T-helper 1 cell treated with Interleukin-12 subunit alpha and Interleukin-12 subunit beta and Interleukin-4 antibody, amounts not matched to agents 30 μg/mL and 1 μg/mL, for 36 hours (primary cell): ENCODE data around the gene NCBP2L.

Experiments used
- H3K27ac Mint-ChIP-seq: one replicate; pipeline ENCODE4 v1.8.0; 2021; ENCODE audit warnings: mild to moderate bottlenecking, mixed read lengths
- H3K27me3 Mint-ChIP-seq: one replicate; pipeline ENCODE4 v1.8.0; 2021; ENCODE audit warnings: low read depth, mixed read lengths
- H3K36me3 Mint-ChIP-seq: one replicate; pipeline ENCODE4 v1.8.0; 2021; ENCODE audit warnings: low read depth, mixed read lengths
- H3K4me1 Mint-ChIP-seq: one replicate; pipeline ENCODE4 v1.8.0; 2021; ENCODE audit warnings: low read depth, mixed read lengths
- H3K4me3 Mint-ChIP-seq: one replicate; pipeline ENCODE4 v1.8.0; 2021; ENCODE audit warnings: mild to moderate bottlenecking, moderate library complexity, mixed read lengths
- H3K9me3 Mint-ChIP-seq: one replicate; pipeline ENCODE4 v1.8.0; 2021; ENCODE audit warnings: mixed read lengths

The NCBP2L gene

DNA sequence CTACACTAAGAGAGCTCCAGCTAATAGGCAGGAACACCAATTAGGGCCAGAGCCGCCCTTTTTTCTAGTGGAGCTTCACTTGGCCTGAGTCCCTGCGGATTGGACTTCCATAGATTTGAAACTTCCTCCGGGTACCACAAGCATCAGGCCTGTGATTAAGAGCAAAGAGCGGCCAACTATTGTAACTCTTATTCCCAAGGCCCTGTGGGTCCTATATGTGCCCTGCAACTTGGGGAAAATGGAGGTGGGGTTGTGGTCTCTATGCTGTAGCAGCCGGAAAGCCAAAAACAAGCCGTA is at the start of gene NCBP2L:
NCBP2L (plus strand) TSS at position 198 of the 297 bp plus-strand sequence. CDS start 16,488 bp downstream, outside the sequence.
- Mint-ChIP-seq H3K4me3 (peak within 1 kb of the TSS; percentile 83), H3K9me3 (no peaks in the 10 kb centered on the region), H3K27ac (peak within 1 kb of the TSS; percentile 44), H3K27me3 (peaks cover 16% of the 10 kb centered on the region), H3K36me3 (no peaks in the 10 kb centered on the region), H3K4me1 (peaks cover 12% of the 10 kb centered on the region)

DNA sequence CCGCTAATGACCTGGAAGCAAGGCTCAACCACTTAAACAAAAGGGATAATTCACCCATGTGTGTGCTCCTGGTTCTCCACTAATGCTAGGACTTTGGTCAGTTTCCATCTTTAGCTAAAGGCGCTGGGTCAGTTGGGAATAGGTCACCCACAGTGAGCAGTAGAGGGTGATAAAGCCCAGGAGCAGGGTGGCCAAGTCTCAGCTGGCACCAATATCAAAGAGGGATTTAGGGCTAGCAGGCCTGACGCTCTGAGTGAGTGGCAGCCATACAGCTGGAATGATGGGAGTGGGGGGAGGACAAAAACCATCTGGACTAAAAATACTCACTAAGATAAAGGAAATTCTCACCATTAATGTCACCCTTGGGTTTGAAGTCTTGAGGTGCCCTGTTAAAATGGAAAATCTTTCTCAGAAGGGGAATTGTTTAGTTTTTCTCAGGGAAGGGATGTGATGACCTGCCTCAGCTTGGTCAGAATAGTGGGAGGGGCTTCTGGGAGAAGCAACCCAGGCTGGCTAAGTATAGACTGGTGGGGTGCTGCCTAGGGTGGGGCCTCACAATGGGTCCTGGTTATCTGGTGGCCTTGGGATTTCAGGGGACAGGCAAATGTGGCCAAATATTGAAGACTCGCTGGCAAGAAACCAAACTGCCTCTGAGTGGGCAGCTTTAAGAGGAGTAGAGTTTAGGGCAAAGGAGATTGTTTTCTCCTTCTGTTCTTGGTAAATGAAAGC is 49.0 kb upstream of the NCBP2L start:
- Mint-ChIP-seq H3K4me3 (no peak overlapping the region), H3K9me3 (no peaks in the 10 kb centered on the region), H3K27ac (no peak overlapping the region), H3K36me3 (no peaks in the 10 kb centered on the region), H3K4me1 (no peaks in the 10 kb centered on the region), H3K27me3 (no peaks in the 10 kb centered on the region)

DNA sequence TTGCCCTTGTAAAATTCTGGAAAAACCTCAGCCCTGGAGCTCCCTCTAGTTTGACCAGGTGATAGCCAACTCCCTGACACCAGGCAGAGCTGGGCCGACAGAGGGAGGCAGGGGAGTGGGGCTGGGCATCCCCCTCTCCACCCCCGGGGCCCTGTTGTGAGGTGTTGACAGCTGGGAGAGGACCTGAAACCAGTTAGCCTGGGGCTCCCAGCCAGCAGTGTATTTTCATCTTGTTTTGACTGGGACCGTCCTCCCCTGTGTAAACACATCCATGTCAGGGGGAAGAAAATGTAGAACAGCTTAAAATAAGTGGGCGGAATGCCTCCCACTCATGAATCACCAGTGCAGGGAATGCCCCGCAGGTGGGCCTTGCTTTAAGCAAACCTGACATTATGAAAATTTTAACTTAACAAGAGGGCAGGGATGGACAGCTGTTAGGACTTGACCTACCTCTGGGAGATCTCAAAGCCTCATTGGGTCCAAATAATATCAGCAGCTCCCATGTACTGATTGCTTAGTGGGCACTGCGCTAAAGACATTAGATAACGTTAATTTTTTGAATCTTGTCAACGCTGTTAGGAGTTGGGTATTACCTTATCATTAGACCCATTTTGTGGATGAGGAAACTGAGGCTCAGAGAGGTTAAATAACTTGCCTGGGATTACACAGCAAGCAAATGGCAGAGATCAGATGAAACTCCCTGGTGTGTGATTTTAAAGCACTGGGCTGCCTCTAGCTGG is 47.8 kb upstream of the NCBP2L start:
- H3K27me3 Mint-ChIP-seq = no peaks in the 10 kb centered on the region
- no peaks in the 10 kb centered on the region for H3K9me3 Mint-ChIP-seq
- no peaks in the 10 kb centered on the region for H3K4me1 Mint-ChIP-seq
- H3K4me3 Mint-ChIP-seq = no peak overlapping the region
- H3K27ac Mint-ChIP-seq = no peak overlapping the region
- H3K36me3 Mint-ChIP-seq = no peaks in the 10 kb centered on the region

- Mint-ChIP-seq H3K36me3 (no peaks in the 10 kb centered on the region), H3K9me3 (no peaks in the 10 kb centered on the region), H3K4me3 (no peak overlapping the region), H3K27ac (no peak overlapping the region), H3K27me3 (no peaks in the 10 kb centered on the region), H3K4me1 (no peaks in the 10 kb centered on the region)
These were observed 47.3 kb upstream of the NCBP2L start for GRCh38 chrX:107730298-107730655.

- Mint-ChIP-seq H3K27me3 (no peaks in the 10 kb centered on the region), H3K4me3 (no peak overlapping the region), H3K4me1 (no peaks in the 10 kb centered on the region), H3K36me3 (no peaks in the 10 kb centered on the region), H3K9me3 (no peaks in the 10 kb centered on the region), H3K27ac (no peak overlapping the region)
These were observed 46.4 kb upstream of the NCBP2L start for GRCh38 chrX:107730991-107731766.

- Mint-ChIP-seq H3K4me1 (no peaks in the 10 kb centered on the region), H3K27ac (no peak overlapping the region), H3K9me3 (no peaks in the 10 kb centered on the region), H3K27me3 (no peaks in the 10 kb centered on the region), H3K36me3 (no peaks in the 10 kb centered on the region), H3K4me3 (no peak overlapping the region)
These were observed 45.6 kb upstream of the NCBP2L start for GRCh38 chrX:107731831-107732502.

DNA sequence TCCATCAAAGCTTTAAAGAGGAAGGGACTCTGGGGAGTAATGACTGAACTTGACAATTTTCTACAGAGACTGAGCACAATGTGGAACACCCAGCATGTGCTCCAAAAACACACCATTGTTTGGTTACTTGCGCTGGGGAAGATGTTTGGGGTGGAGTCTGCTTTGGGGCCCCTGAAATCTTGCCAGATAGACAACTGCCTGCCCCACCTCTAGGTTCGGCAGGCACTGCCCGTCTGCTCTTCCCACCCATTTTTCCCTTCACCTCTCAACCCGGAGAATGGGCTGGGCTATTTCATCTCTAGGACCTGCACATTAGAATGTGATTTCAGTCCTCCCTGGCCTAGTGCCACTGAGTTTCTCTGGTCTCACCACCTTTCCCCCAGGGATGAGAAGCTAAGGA is 43.8 kb upstream of the NCBP2L start:
- no peak overlapping the region for H3K27ac Mint-ChIP-seq
- no peaks in the 10 kb centered on the region for H3K36me3 Mint-ChIP-seq
- no peaks in the 10 kb centered on the region for H3K9me3 Mint-ChIP-seq
- H3K27me3 Mint-ChIP-seq = no peaks in the 10 kb centered on the region
- no peak overlapping the region for H3K4me3 Mint-ChIP-seq
- H3K4me1 Mint-ChIP-seq = no peaks in the 10 kb centered on the region

- Mint-ChIP-seq H3K4me3 (no peak overlapping the region), H3K4me1 (no peaks in the 10 kb centered on the region), H3K27ac (no peak overlapping the region), H3K36me3 (no peaks in the 10 kb centered on the region), H3K27me3 (no peaks in the 10 kb centered on the region), H3K9me3 (no peaks in the 10 kb centered on the region)
These were observed 42.9 kb upstream of the NCBP2L start for GRCh38 chrX:107734646-107735045.

GRCh38 chrX:107736781-107737531 is 40.6 kb upstream of the NCBP2L start:
- Mint-ChIP-seq H3K4me1 (peaks cover 6% of the 10 kb centered on the region), H3K36me3 (peaks cover 1% of the 10 kb centered on the region), H3K9me3 (no peaks in the 10 kb centered on the region), H3K27me3 (no peaks in the 10 kb centered on the region), H3K27ac (no peak overlapping the region), H3K4me3 (no peak overlapping the region)

DNA sequence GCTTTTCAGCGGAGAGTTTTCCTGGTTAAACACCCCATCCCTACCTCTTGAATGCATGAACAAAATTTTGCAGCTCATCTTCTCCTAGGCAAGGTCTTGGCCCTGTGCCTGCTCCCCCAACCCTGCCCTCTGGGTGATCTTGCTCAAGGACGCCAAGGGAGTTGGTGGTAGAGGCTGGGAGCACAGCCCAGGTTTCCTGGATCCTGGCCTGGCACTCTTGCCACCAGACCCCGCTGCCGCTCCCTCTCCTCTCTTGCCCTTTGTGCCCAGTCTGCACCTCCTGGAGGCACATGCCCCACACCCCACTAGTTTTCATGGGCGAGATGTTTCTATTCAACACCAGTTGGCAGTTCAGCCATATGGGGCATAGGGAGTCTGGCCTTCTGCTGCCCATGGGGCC is 39.3 kb upstream of the NCBP2L start:
- H3K27ac Mint-ChIP-seq = no peak overlapping the region
- peaks cover 2% of the 10 kb centered on the region for H3K36me3 Mint-ChIP-seq
- H3K27me3 Mint-ChIP-seq = no peaks in the 10 kb centered on the region
- H3K9me3 Mint-ChIP-seq = no peaks in the 10 kb centered on the region
- no peak overlapping the region for H3K4me3 Mint-ChIP-seq
- peaks cover 12% of the 10 kb centered on the region for H3K4me1 Mint-ChIP-seq

DNA sequence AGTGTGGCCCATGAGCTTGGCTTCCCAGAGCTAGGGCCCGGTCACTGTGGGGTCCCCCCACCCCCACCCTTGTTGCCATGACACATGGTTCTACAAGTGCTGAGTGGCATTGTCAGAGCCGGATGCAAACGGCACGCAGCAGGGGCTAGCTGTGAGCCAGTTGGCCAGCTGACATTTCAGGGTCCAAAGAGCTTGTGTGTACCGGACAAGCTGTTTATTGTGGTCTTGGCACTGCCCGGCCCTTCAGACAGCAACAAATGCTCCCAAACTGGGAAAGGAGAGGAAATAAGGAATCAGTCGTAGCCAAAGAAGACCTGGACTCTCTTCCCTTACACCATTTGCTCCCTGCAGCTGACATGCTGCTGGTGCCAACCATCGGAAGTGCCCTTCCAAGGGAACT is 38.8 kb upstream of the NCBP2L start:
- Mint-ChIP-seq H3K9me3 (no peaks in the 10 kb centered on the region), H3K27me3 (no peaks in the 10 kb centered on the region), H3K27ac (no peak overlapping the region), H3K4me1 (peaks cover 12% of the 10 kb centered on the region), H3K4me3 (no peak overlapping the region), H3K36me3 (peaks cover 2% of the 10 kb centered on the region)

DNA sequence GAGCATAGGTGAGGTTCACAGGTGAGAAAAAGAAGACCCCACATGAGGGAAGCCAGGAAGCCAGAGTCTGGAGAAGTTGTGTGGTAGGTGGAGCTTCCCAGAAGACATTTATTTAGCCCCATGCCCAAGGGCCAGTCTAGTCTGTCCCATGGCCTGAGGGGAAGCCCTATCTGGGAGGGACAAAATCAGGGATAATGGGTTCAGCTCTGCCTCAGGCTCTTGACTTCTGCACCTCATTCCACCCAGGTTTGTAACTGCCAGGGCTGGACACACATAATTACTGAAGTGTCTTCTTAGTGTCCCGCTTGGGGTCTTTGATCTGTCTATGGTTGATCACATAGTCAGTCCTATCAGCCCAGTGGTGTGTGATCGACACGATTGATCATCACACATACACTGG is 38.0 kb upstream of the NCBP2L start:
- Mint-ChIP-seq H3K4me3 (no peak overlapping the region), H3K36me3 (peaks cover 2% of the 10 kb centered on the region), H3K27ac (no peak overlapping the region), H3K4me1 (peaks cover 12% of the 10 kb centered on the region), H3K9me3 (no peaks in the 10 kb centered on the region), H3K27me3 (no peaks in the 10 kb centered on the region)

- Mint-ChIP-seq H3K4me3 (peak overlapping the region; percentile 86), H3K27ac (peak overlapping the region; percentile 98), H3K27me3 (no peaks in the 10 kb centered on the region), H3K4me1 (peaks cover 12% of the 10 kb centered on the region), H3K9me3 (no peaks in the 10 kb centered on the region), H3K36me3 (peaks cover 2% of the 10 kb centered on the region)
These were observed 36.1 kb upstream of the NCBP2L start for GRCh38 chrX:107741404-107741790.

DNA sequence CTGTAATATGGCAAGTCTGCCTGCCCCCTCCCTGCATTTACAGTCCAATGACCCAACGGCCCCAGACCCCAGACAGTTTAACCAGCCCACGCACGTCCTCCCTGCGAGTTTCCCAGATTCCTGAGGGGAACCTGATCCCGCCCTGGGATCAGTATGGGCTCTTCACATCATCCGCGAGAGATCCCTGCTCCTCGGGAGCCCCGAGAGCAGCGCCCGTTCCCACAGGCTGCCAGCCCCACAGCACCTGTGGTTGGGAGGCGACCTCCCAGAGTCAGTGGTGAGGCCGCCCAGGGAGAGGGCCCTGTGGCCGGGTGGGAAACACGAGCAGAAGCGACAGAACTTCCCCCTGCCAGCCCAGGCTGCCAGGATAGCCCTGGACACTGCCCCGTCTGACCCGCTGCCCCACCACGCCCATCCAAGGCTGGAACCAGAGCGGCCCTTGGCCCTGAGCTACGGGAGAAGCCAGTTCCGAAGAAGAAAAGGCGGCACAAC is 34.8 kb upstream of the NCBP2L start:
- H3K36me3 Mint-ChIP-seq = peaks cover 2% of the 10 kb centered on the region
- peak overlapping the region; percentile 86 for H3K4me3 Mint-ChIP-seq
- H3K9me3 Mint-ChIP-seq = no peaks in the 10 kb centered on the region
- H3K27me3 Mint-ChIP-seq = no peaks in the 10 kb centered on the region
- H3K27ac Mint-ChIP-seq = peak overlapping the region; percentile 98
- peaks cover 12% of the 10 kb centered on the region for H3K4me1 Mint-ChIP-seq
